IPS-NIHi7 (cell line): ENCODE results near the gene FBXW11.
A peak's percentile ranks its signal among the peaks of the same experiment; 100 is the strongest.
"Not testable (repeated sequence)": the region's sequence is repeated elsewhere in the genome, so short reads cannot be mapped to it uniquely, and the experiment has no call there.

Source experiments
- DNase-seq: peaks from one replicate; pipeline ENCODE4 v3.0.0; 2012; ENCODE audit warnings: mixed read lengths; ENCODE audit errors: extremely low spot score

FBXW11 gene

DNA sequence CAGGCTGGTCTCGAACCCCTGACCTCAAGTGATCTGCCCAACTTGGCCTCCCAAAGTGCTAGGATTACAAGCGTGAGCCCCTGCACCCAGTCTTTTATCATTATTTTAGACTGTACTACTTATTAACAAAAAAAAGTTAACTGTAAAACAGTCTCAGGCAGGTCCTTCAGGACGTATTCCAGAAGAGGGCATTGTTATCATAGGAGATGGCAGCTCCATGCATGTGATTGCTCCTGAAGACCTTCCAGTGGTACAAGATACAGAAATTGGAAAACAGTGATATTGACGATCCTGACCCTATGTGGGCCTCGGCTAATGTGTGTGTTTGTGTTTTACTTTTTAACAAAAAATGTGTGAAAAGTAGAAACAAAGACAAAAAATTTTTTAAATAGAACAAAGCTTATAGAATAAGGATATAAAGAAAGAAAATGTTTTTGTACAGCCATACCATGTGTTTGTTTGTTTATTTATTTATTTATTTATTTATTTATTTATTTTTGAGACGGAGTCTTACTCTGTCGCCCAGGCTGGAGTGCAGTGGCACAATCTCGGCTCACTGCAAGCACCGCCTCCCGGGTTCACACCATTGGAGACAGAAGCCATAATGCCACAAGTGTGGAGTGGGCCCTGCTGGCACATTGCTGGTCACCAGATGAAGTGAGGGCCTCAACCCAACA lies 13.8 kb upstream of the FBXW11 start:
- not testable (repeated sequence) for DNase-seq

- no peak for DNase-seq
These were observed 8.9 kb upstream of the FBXW11 start for GRCh38 chr5:172015346-172015745.

DNA sequence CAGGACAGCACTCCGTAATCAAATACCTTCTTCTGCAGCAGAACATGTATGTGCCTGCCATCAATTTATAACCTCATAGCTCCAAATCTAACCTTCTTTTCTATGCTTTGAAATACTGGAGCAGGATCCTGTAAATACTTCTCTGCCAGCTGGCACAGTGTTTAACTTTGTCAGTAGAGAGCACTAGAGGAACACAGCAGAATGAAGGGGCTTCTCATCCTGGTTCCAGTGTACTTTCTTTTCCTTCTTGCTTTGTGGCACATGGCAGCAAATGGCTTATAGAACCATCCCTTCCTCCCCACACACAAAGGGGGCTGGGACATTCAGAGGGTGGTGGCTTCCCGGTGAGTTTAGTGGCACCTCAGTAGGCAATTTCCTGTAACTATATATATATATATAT lies 3.8 kb upstream of the FBXW11 start:
- DNase-seq, result no peak

DNA sequence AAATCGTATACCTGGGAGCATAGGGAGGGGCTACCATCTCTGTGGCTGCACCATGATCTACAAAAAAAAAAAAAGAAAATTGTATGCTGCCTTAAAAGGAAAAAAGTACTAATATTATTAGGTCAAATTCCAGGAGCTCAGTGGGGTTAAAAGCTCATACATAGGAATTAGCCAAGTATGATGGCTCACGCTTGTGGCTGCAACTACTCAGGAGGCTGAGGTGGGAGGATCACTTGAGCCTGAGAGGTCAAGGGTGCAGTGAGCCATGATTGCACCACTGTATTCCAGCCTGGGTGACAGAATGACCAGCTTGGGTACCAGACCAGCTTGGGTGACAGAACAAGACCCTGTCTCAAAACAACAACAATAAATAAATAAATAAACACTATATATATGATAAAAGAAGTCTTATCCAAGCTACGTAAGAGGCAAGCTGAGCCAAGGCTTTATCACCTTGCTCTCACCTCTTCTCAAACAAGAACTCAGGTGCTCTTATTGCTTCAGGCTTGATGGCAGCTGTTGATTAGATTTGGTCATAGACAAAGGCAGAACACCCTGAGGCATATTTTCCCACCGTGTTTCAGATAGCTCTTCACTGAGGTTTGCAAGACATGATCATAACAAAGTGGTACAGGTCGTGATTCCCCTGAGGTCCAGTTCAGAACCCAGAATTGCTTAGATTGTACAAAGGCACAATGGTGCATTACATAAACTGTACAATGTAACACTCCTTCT lies 3.3 kb upstream of the FBXW11 start:
- DNase-seq, result no peak

GRCh38 chr5:172008689-172009141 lies 2.3 kb upstream of the FBXW11 start:
- DNase-seq, result peak; percentile 32

DNA sequence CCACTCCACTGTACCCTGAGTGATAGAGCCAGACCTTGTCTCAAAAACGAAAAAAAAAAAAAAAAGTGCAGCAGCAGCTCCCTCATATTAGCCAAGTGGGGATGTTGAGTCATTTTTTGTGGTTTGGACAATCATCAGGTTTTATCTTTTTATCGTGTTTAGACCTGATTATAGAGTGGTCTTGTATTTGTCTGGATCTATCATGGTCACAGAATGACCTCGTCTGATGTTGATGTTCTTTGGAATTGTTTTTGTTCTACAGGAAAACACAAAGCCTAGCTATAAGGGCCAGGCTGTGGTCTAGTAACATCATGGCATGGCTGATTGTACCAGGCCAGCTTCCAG lies 1.6 kb upstream of the FBXW11 start:
- no peak for DNase-seq

GRCh38 chr5:172007175-172008110 lies 1.0 kb upstream of the FBXW11 start:
- no peak for DNase-seq

- DNase-seq, result peak; percentile 41
These were observed 624 bp downstream of the FBXW11 start for GRCh38 chr5:172005708-172006320.

DNA sequence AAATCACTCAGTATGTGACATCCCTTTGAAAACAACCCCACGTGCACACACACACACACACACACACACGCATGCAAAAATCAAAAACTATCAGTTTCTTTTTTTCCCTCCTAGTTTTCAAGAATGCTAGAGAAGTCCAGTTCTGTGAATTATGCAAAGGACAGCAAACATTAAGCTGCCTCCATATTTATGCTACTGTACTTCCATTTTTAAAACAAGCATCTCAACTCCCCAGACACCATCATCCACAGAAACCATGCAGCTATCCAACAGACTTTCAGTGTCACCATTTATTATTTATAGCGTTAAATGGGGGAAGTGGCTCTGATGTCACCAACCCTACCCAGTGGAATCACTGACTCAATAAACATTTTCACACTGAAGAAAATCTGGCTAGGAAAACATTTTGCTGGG lies 1.6 kb downstream of the FBXW11 start:
- no peak for DNase-seq

GRCh38 chr5:172003746-172004145 lies 2.7 kb downstream of the FBXW11 start:
- DNase-seq, result no peak

DNA sequence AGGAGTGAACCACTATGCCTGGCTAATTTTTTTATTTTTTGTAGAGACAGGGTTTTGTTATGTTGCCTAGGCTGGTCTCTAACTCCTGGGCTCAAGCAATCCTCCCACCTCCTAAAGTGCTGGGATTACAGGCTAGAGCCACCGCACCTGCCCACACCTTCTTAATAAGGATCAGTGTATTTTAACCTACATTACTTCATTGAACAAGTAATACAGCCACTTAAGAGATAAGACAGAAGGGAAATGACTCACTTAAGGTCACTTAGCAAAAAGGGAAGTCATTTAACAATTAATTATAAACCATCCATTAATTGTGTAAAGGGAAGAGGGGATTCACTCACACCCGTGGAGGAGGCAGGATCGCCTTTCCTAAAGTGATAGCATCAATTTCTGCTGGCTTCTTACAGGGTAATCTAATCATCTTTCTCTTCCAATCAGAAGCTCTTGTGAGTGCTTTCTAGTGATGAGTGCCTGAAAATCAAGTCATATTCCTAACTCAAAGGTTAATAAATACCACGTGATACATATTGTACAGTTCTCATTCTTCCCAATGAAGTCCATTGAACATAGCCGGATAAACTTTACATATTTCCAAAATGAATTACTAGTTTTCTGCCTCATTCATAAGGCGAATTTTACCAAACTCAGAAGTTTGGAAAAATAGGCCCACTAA lies 3.5 kb downstream of the FBXW11 start:
- DNase-seq, result no peak

GRCh38 chr5:172002310-172002709 lies 4.1 kb downstream of the FBXW11 start:
- DNase-seq, result no peak

DNA sequence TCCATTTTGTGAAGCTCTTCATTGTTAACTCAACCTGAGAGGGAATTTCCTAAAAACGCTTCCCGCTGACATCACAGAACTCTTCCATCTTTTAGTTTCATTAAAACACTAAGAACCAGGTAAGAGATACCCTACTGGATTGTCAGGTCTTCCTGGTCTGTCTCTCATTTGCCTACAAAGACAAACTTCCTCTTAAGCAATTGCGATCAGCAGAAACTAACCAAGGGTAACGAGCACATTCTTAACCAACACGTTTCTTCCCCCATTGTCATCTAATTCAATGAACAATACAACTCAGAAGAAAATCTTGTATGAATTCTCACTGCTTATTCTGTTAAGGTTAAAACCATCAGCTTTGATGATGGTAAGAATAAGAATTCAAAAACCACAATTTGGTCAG lies 6.6 kb downstream of the FBXW11 start:
- no peak for DNase-seq

DNA sequence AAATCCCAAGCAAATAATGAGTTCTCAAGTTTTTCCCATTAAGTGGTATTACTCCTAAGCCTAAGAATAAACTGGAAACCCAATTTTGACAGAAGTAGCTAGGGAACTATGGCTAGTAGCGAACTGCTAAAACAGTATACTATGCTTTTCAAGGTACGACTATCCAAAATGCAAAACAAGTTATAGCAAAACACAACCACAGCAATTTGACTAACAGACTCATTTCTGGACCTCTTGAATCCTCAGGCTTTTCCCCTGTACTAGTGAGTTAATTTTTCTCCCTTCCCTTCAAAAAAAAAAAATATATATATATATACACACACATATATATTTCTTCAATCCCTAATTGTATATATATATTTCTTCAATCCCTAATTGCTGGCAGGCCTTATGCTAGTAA lies 7.3 kb downstream of the FBXW11 start:
- DNase-seq, result no peak

- DNase-seq, result no peak
These were observed 9.4 kb downstream of the FBXW11 start for GRCh38 chr5:171997011-171997410.

- DNase-seq, result no peak
These were observed 13.6 kb downstream of the FBXW11 start for GRCh38 chr5:171992813-171993212.

DNA sequence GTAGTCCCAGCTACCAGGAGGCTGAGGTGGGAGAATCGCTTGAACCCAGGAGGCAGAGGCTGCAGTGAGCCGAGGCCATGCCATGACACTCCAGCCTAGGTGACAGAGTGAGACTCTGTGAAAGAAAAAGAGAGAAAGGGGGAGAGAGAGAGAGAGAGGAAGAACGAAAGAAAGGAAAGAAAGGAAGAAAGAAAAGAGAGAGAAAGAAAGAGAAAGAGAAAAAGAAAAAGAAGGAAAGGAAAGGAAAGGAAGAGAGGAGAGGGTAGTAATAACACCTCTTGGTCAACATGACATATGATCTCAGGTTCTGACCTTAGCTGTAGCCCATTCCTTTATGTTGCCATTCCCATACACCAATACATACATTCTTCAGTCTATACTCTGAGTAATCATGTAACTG lies 14.1 kb downstream of the FBXW11 start:
- DNase-seq, result no peak

DNA sequence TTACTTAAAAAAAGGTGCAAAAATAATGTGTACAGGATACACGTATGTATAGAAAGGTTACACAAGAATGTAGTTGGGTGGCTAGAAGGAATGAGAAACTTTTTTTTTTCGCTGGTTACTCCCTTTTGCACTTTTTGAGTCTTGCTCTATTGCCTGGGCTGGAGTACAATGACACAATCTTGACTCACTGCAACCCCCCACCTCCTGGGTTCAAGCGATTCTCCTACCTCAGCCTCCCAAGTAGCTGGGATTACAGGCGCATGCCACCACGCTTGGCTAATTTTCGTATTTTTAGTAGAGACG lies 15.8 kb downstream of the FBXW11 start:
- DNase-seq, result no peak

DNA sequence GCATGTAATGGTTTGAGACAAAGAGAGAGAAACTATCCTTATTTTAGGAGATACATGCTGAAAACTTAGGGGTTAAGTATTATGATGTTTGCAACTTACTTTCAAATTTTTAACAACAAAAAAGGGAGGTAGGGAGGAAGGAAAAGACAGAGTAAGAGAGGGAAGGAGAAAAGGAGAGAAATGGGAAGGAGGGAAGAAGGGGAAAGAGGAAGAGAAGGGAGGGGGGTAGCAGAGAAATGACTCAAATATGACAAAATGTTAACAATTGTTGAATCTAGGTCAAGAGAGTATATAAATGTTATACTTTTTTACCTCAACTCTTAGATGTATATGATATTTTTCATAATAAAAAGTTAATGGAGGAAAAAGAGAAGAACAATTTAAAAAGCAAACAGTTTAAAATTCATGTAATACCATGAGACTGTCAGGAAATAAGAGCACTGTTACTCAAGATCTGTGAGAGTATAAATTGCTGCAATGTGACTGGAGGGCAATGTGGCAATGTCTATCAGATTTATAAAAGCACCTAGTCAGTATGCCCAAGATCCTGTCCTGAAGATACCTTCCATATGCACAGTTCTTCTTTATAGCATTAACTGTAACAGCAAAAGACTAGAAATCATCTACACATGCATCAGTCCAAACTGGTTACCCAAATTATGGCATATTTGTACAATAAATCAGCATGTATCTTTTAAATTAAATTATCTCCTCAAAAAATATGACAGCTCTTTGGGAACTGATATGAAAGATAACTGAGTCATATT lies 16.3 kb downstream of the FBXW11 start:
- DNase-seq, result no peak

GRCh38 chr5:171989276-171989675 lies 17.2 kb downstream of the FBXW11 start:
- DNase-seq, result no peak

DNA sequence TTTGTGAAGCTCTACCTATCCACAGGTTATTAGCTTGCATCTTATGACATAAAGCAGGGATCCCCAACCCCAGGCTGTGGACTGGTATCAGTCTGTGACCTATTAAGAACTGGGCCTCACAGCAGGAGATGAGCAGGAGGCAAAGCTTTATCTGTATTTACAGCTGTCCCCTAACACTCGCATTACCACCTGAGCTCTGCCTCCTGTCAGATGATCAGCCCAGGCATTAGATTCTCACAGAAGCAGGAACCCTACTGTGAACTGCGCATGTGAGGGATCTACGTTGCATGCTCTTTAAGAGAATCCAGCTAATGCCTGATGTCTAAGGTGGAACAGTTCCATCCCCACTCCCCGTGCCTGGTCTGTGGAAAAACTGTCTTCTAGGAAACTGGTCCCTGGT lies 19.7 kb downstream of the FBXW11 start:
- DNase-seq, result no peak
